RWPE2 (cell line): Measurements from ENCODE around the gene ERBB2.

Source experiments
- ATAC-seq: fragments of 200-7000 bp; cut with Tn5 transposase; 3 replicates; pipeline ENCODE4 v1.9.1; 2021; ENCODE audit warnings: low read depth
- DNase-seq: peaks from one replicate; pipeline ENCODE4 v3.0.0-alpha.2; 2020; ENCODE audit warnings: low spot score
- H3K27ac ChIP-seq: fragments of 450-650 bp; 2 replicates; pipeline ENCODE4 v1.5.1; 2017; ENCODE audit warnings: mild to moderate bottlenecking; ENCODE audit not compliant: poor library complexity, severe bottlenecking
- H3K27me3 ChIP-seq: fragments of 250-450 bp; sonication (Bioruptor Pico); 2 replicates; pipeline ENCODE4 v1.5.1; 2021; ENCODE audit warnings: mild to moderate bottlenecking, moderate library complexity; ENCODE audit not compliant: insufficient read depth, poor library complexity, severe bottlenecking
- H3K36me3 ChIP-seq: fragments of 250-450 bp; sonication (Bioruptor Pico); 2 replicates; pipeline ENCODE4 v1.5.1; 2020; ENCODE audit warnings: low read depth, mild to moderate bottlenecking, moderate library complexity
- H3K4me1 ChIP-seq: fragments of 250-450 bp; sonication (Bioruptor Pico); 2 replicates; pipeline ENCODE4 v1.5.1; 2021; ENCODE audit warnings: mild to moderate bottlenecking, moderate library complexity; ENCODE audit not compliant: insufficient read depth, poor library complexity, severe bottlenecking
- H3K4me3 ChIP-seq: fragments of 250-450 bp; sonication (Bioruptor Pico); 2 replicates; pipeline ENCODE4 v1.5.1; 2021; ENCODE audit warnings: mild to moderate bottlenecking, moderate library complexity; ENCODE audit not compliant: severe bottlenecking
- H3K9me3 ChIP-seq: fragments of 250-450 bp; sonication (Bioruptor Pico); 2 replicates; pipeline ENCODE4 v1.5.1; 2021; ENCODE audit warnings: mild to moderate bottlenecking, moderate library complexity; ENCODE audit not compliant: severe bottlenecking
- TF ChIP-seq, protein P1 (sequence below): fragments of 450-650 bp; IDR thresholded peaks from one replicate; pipeline ENCODE4 v1.5.1; 2017; ENCODE audit warnings: mild to moderate bottlenecking, moderate library complexity; ENCODE audit not compliant: poor library complexity, severe bottlenecking

The ERBB2 gene

DNA sequence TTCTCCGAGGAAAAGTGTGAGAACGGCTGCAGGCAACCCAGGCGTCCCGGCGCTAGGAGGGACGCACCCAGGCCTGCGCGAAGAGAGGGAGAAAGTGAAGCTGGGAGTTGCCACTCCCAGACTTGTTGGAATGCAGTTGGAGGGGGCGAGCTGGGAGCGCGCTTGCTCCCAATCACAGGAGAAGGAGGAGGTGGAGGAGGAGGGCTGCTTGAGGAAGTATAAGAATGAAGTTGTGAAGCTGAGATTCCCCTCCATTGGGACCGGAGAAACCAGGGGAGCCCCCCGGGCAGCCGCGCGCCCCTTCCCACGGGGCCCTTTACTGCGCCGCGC is at the start of gene ERBB2:
ERBB2 (plus strand) TSS at position 247 of the 330 bp plus-strand sequence. CDS start 175 bp downstream, outside the sequence.
- H3K27me3 ChIP-seq: no peaks in the 10 kb centered on the region
- peak within 1 kb of the TSS; percentile 60 for H3K27ac ChIP-seq
- peaks cover 7% of the 10 kb centered on the region for H3K4me1 ChIP-seq
- no peaks in the 10 kb centered on the region for H3K36me3 ChIP-seq
- no peak for DNase-seq
- TF ChIP-seq, protein P1, sequence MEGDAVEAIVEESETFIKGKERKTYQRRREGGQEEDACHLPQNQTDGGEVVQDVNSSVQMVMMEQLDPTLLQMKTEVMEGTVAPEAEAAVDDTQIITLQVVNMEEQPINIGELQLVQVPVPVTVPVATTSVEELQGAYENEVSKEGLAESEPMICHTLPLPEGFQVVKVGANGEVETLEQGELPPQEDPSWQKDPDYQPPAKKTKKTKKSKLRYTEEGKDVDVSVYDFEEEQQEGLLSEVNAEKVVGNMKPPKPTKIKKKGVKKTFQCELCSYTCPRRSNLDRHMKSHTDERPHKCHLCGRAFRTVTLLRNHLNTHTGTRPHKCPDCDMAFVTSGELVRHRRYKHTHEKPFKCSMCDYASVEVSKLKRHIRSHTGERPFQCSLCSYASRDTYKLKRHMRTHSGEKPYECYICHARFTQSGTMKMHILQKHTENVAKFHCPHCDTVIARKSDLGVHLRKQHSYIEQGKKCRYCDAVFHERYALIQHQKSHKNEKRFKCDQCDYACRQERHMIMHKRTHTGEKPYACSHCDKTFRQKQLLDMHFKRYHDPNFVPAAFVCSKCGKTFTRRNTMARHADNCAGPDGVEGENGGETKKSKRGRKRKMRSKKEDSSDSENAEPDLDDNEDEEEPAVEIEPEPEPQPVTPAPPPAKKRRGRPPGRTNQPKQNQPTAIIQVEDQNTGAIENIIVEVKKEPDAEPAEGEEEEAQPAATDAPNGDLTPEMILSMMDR: no peak
- H3K4me3 ChIP-seq: peak within 1 kb of the TSS; percentile 71
- peak; percentile 92 for ATAC-seq
- no peaks in the 10 kb centered on the region for H3K9me3 ChIP-seq

DNA sequence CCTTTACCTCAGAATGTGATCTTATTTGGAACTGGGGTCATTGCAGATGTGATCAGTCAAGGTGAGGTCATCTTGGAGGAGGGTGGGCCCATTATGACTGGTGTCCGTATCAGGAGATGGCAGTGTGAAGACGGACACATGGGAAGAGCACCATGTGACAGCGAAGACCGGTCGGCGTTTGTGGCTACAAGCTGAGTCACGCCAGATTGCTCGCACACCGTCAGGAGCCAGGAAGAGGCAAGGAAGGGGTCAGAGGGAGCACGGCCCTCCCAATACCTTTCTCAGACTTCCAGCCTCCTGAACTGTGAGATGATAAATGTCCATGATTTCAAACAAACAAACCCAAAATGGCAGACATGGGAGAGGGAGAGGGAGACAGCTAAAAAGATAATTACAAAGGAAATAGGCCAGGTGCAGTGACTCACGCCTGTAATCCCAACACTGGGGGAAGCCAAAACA is 49.7 kb upstream of the ERBB2 start:
- no peak overlapping the region for H3K4me3 ChIP-seq
- ATAC-seq (no peak), DNase-seq (no peak)
- H3K9me3 ChIP-seq: no peaks in the 10 kb centered on the region
- TF ChIP-seq, protein P1: no peak
- 0 out of 2 replicates have a peak, but pooled peaks cover 3% of the 10 kb centered on the region for H3K36me3 ChIP-seq
- no peaks in the 10 kb centered on the region for H3K4me1 ChIP-seq
- H3K27me3 ChIP-seq: no peaks in the 10 kb centered on the region
- H3K27ac ChIP-seq: no peak overlapping the region

DNA sequence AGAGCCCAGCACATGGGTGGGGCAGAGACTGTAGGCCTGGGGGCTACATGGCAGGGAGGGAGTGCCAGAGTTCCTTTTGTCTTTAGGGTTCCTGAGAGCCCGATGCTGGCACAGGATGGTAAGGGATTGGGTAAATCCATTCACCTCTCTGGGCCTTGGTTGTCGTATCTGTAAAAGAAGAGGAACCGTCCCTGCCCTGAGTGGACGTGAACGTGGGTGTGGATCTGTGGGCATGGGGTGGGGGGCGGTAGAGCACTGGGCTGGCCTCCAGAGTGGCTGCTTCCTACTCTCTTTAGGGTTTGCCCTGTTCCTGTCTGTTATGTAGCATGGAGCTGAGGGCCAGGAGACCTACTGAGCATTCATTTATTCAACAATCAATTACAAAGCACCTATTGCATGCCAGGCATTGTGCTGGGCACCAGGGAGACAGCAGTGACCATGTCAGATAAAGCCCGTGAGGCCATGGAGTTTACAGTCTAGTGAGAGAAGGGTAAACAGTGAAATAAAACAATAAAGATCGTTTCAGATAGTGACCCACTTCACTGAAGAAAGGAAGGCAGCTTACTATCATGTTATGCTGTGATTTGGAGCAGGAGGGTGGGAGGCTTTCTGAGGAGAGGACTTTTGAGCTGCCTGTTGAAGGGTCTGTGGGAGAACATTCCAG is 47.8 kb upstream of the ERBB2 start:
- ATAC-seq (no peak), DNase-seq (no peak)
- no peak overlapping the region for H3K4me3 ChIP-seq
- 0 out of 2 replicates have a peak, but pooled peaks cover 3% of the 10 kb centered on the region for H3K36me3 ChIP-seq
- no peaks in the 10 kb centered on the region for H3K27me3 ChIP-seq
- H3K27ac ChIP-seq: no peak overlapping the region
- TF ChIP-seq, protein P1: no peak
- no peaks in the 10 kb centered on the region for H3K9me3 ChIP-seq
- no peaks in the 10 kb centered on the region for H3K4me1 ChIP-seq

DNA sequence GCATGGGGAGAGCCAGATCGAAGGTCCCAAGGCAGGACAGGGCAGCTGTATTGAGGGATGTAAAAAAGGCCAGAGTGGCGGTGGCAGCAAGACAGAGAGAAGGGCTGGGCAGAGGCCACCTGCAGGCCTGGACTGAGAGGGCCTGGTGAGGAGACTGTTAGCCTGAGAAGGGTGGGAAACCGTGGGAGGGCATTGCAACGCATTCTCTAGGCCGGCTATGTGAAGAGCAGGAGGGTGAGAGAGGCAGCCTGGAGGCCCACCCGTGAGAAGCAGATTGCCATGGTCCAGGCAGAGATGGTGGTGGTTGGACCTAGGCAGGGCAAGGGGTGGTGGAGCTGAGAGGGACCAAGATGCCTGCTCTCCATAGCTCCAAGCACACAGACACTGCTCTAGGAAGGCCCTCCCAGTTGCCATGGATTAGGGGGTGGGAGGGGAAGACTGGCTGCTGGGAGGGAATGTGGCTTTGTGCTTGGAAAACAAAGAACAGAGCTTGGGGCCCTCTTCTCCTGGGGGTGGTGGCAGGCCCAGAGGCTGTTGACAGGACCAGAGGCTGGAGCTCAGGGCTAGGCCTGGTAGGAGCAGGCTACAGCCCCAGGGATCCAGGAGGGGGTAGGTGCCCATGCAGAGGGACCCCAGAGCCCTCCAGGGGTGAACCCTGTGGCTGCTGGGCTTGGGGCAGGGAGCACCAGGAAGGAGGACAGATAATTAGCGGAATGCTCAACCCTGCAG is 47.1 kb upstream of the ERBB2 start:
- Histone ChIP-seq H3K27ac (no peak overlapping the region), H3K9me3 (no peaks in the 10 kb centered on the region), H3K4me1 (no peaks in the 10 kb centered on the region), H3K36me3 (0 out of 2 replicates have a peak, but pooled peaks cover 3% of the 10 kb centered on the region), H3K4me3 (no peak overlapping the region), H3K27me3 (no peaks in the 10 kb centered on the region)
- TF ChIP-seq, protein P1: no peak
- DNase-seq: no peak
- peak; percentile 24; the same call in 1 of the 3 replicates for ATAC-seq

DNA sequence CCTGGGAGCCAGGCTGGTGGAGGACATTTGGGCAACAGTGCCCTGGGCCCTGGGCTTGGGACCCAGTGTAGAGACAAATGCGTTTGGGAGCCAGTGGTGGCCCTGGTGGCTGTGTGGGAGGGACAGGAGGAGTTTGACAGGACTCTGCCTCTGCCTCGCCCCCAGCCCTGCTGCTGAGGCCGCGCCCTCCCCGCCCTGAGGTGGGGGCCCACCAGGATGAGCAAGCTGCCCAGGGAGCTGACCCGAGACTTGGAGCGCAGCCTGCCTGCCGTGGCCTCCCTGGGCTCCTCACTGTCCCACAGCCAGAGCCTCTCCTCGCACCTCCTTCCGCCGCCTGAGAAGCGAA is 46.6 kb upstream of the ERBB2 start:
- no peak for ATAC-seq
- TF ChIP-seq, protein P1: no peak
- Histone ChIP-seq H3K4me3 (no peak overlapping the region), H3K27ac (no peak overlapping the region), H3K4me1 (no peaks in the 10 kb centered on the region), H3K27me3 (no peaks in the 10 kb centered on the region), H3K36me3 (0 out of 2 replicates have a peak, but pooled peaks cover 3% of the 10 kb centered on the region), H3K9me3 (no peaks in the 10 kb centered on the region)
- no peak for DNase-seq
